ENCODE data around the gene AGMAT. TPM values are rescaled to one million over a fixed set of nuclear protein-coding genes. Genes with fewer than 3 reads are reported as not detected.
A peak's percentile ranks its signal among the peaks of the same experiment; 100 is the strongest.

The AGMAT gene
- total and polyA plus RNA-seq, 9 of the 15 experiments (the other 6 are each of a cell fraction or from before 2014, with no cell fraction given), result not detected

DNA sequence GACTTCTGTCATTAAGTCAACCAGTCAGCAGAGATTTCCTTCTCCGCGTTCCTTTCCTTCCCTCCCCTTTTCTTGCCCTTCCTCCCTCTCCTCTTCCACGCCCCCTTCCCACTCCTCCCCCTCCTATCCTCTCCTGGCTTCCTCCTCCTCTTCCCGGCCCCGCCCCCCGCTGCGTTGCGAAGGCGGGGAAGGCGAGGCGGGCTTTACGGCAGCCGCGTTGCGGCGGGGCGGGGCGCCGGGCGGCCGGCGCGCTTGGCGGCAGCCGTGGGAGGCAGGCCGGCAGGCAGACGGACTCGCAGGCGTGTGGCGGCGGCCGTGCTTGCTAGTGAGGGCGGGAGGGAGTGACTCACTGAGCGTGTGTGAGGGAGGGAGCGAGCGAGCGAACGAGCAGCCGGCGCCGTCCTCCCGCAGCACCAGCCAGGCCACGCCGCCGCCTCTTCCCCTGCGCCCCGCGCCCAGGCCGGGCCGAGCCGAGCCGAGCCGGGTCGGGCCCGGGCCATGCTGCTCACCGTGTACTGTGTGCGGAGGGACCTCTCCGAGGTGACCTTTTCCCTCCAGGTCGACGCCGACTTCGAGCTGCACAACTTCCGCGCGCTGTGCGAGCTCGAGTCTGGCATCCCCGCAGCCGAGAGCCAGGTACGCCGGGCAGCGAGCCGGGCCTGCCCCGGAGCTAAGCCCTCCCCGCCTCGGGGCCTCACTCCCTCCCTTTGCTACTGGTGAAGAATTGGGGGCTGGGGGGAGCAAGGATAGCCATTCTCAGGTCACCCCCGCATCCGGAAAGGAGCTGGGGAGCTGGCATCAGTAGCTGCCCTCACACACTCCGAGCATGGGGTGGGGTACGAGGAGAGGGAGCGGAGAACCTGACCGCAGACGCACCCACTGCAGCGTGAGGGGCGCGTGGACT, 32.6 kb upstream of the AGMAT start, which contains the start of gene DDI2 (continued):
- TF ChIP-seq ZNF121 (CRISPR knock-in tag; conservative IDR thresholded peaks at IDR 0.05) (no peak), CBX1 (IDR thresholded peaks at IDR 0.05; ENCODE audit: low read depth) (peak; percentile 80; the same call in 1 of the 2 replicates), MEF2D (tag; conservative IDR thresholded peaks at IDR 0.05; ENCODE audit: low read depth) (no peak), NCOA6 (IDR thresholded peaks at IDR 0.05) (no peak)
- TF ChIP-seq, protein P1, sequence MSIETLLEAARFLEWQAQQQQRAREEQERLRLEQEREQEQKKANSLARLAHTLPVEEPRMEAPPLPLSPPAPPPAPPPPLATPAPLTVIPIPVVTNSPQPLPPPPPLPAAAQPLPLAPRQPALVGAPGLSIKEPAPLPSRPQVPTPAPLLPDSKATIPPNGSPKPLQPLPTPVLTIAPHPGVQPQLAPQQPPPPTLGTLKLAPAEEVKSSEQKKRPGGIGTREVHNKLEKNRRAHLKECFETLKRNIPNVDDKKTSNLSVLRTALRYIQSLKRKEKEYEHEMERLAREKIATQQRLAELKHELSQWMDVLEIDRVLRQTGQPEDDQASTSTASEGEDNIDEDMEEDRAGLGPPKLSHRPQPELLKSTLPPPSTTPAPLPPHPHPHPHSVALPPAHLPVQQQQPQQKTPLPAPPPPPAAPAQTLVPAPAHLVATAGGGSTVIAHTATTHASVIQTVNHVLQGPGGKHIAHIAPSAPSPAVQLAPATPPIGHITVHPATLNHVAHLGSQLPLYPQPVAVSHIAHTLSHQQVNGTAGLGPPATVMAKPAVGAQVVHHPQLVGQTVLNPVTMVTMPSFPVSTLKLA (conservative IDR thresholded peaks at IDR 0.05), result peak in 1 of 2 experiments; percentile 60; a peak in 2 of 4 replicates
- TF ChIP-seq, protein P2, sequence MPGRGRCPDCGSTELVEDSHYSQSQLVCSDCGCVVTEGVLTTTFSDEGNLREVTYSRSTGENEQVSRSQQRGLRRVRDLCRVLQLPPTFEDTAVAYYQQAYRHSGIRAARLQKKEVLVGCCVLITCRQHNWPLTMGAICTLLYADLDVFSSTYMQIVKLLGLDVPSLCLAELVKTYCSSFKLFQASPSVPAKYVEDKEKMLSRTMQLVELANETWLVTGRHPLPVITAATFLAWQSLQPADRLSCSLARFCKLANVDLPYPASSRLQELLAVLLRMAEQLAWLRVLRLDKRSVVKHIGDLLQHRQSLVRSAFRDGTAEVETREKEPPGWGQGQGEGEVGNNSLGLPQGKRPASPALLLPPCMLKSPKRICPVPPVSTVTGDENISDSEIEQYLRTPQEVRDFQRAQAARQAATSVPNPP (IDR thresholded peaks at IDR 0.05; ENCODE audit: borderline replicate concordance, insufficient read depth, insufficient read length), result no peak
- TF ChIP-seq, protein P3, sequence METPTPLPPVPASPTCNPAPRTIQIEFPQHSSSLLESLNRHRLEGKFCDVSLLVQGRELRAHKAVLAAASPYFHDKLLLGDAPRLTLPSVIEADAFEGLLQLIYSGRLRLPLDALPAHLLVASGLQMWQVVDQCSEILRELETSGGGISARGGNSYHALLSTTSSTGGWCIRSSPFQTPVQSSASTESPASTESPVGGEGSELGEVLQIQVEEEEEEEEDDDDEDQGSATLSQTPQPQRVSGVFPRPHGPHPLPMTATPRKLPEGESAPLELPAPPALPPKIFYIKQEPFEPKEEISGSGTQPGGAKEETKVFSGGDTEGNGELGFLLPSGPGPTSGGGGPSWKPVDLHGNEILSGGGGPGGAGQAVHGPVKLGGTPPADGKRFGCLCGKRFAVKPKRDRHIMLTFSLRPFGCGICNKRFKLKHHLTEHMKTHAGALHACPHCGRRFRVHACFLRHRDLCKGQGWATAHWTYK (CRISPR knock-in tag; IDR thresholded peaks at IDR 0.05), result peak; percentile 43; the same call in 1 of the 2 replicates

All from K562 (cell line).